Esophagus (tissue), 2 donors: ENCODE measurements around the gene AAMP. TPM values are rescaled to one million over a fixed set of nuclear protein-coding genes. Genes with fewer than 3 reads are reported as not detected.

ENCODE experiments used
- H3K27ac ChIP-seq, 2 donors: one replicate each; pipeline ENCODE4 v1.5.1; 2013; ENCODE audit warnings: low read depth in 2 of 2, mild to moderate bottlenecking in 2 of 2, inconsistent platforms in 1 of 2, low read length in 1 of 2, moderate library complexity in 1 of 2
- H3K27me3 ChIP-seq, 2 donors: one replicate each; pipeline ENCODE4 v1.6.1; 2013; ENCODE audit warnings: low read length in 2 of 2, control low read depth in 1 of 2, mild to moderate bottlenecking in 1 of 2; ENCODE audit not compliant: insufficient read depth in 2 of 2, control insufficient read depth in 1 of 2
- H3K36me3 ChIP-seq, 2 donors: one replicate each; pipeline ENCODE4 v1.6.1; 2013; ENCODE audit warnings: low read length in 1 of 2; ENCODE audit not compliant: control insufficient read depth in 2 of 2, insufficient read depth in 2 of 2
- H3K4me1 ChIP-seq, 2 donors: one replicate each; pipeline ENCODE4 v1.6.1; 2013; ENCODE audit warnings: low read length in 1 of 2; ENCODE audit not compliant: control insufficient read depth in 2 of 2, insufficient read depth in 2 of 2
- H3K4me3 ChIP-seq, 2 donors: one replicate each; pipeline ENCODE4 v1.5.1; 2013; ENCODE audit warnings: low read length in 2 of 2, mild to moderate bottlenecking in 2 of 2, low read depth in 1 of 2, moderate library complexity in 1 of 2
- H3K9me3 ChIP-seq, 2 donors: one replicate each; pipeline ENCODE4 v1.6.1; 2013; ENCODE audit warnings: mild to moderate bottlenecking in 2 of 2, low read depth in 1 of 2, low read length in 1 of 2, moderate library complexity in 1 of 2; ENCODE audit not compliant: control insufficient read depth in 2 of 2, insufficient read depth in 1 of 2
- WGBS, 2 donors: extraction: QIAGEN DNeasy Blood & Tissue Kit; methylation state at CpG; one replicate each; pipeline ENCODE4 v1.1.7; 2013; 5-methylcytosine and 5-hydroxymethylcytosine counted together
- polyA plus RNA-seq, 2 donors: library from polyadenylated mRNA; stranded (reverse); fragments of 200-250 nt; gene quantifications; one replicate each; pipeline ENCODE4 v1.2.3, GENCODE V29; 2013
- donor health status: healthy with polysubstance abuse.
- donor health status: Bipolar disorder and iron deficiency.

AAMP gene
- polyA plus RNA-seq, 2 donors = 45.0 to 90.4 TPM

GRCh38 chr2:218230882-218231281 is 39.1 kb downstream of the AAMP start:
- H3K4me1 ChIP-seq = no peaks in the 10 kb centered on the region
- no peaks in the 10 kb centered on the region for H3K27me3 ChIP-seq
- no peak overlapping the region for H3K27ac ChIP-seq
- no peaks in the 10 kb centered on the region for H3K9me3 ChIP-seq
- H3K36me3 ChIP-seq = peaks cover 0 to 19% of the 10 kb centered on the region in 2 donors
- 0 to 10% methylated on average over 1 of the region's 1 CpG for WGBS, 2 donors
- H3K4me3 ChIP-seq = no peak overlapping the region

- Histone ChIP-seq H3K27ac (peak overlapping the region; percentile 14 to 17), H3K4me3 (no peak overlapping the region), H3K36me3 (peaks cover 0 to 12% of the 10 kb centered on the region in 2 donors), H3K4me1 (no peaks in the 10 kb centered on the region), H3K9me3 (no peaks in the 10 kb centered on the region), H3K27me3 (no peaks in the 10 kb centered on the region)
- WGBS, 2 donors = 48 to 54% methylated on average over 4 of the region's 4 CpGs
Measured at GRCh38 chr2:218229851-218230250, 40.1 kb downstream of the AAMP start.

- Histone ChIP-seq H3K36me3 (peaks cover 0 to 12% of the 10 kb centered on the region in 2 donors), H3K4me3 (no peak overlapping the region), H3K27ac (no peak overlapping the region), H3K9me3 (no peaks in the 10 kb centered on the region), H3K27me3 (no peaks in the 10 kb centered on the region), H3K4me1 (no peaks in the 10 kb centered on the region)
- WGBS, 2 donors = 20 to 25% methylated on average over 3 of the region's 3 CpGs
Measured at GRCh38 chr2:218229239-218229638, 40.7 kb downstream of the AAMP start.

GRCh38 chr2:218228366-218229090 is 41.4 kb downstream of the AAMP start:
- no peaks in the 10 kb centered on the region for H3K4me1 ChIP-seq
- no peaks in the 10 kb centered on the region for H3K27me3 ChIP-seq
- H3K27ac ChIP-seq = peak overlapping the region; percentile 47 to 52
- H3K4me3 ChIP-seq = no peak overlapping the region
- no peaks in the 10 kb centered on the region for H3K9me3 ChIP-seq
- peaks cover 0 to 10% of the 10 kb centered on the region in 2 donors for H3K36me3 ChIP-seq
- WGBS, 2 donors = 79 to 88% methylated on average over 6 of the region's 6 CpGs

GRCh38 chr2:218226903-218227302 is 43.0 kb downstream of the AAMP start:
- Histone ChIP-seq H3K4me3 (no peak overlapping the region), H3K4me1 (no peaks in the 10 kb centered on the region), H3K27ac (no peak overlapping the region), H3K27me3 (no peaks in the 10 kb centered on the region), H3K36me3 (peaks cover 0 to 10% of the 10 kb centered on the region in 2 donors), H3K9me3 (no peaks in the 10 kb centered on the region)
- WGBS, 2 donors = 80 to 86% methylated on average over 3 of the region's 3 CpGs

GRCh38 chr2:218224186-218224585 is 45.8 kb downstream of the AAMP start:
- H3K36me3 ChIP-seq = peaks cover 0 to 10% of the 10 kb centered on the region in 2 donors

GRCh38 chr2:218223046-218223445 is 46.9 kb downstream of the AAMP start:
- 42 to 50% methylated on average over 5 of the region's 5 CpGs for WGBS, 2 donors
- peaks cover 0 to 2% of the 10 kb centered on the region in 2 donors for H3K4me1 ChIP-seq
- peak overlapping the region in 1 of 2 donors; percentile 14 for H3K4me3 ChIP-seq
- H3K27ac ChIP-seq = no peak overlapping the region
- peaks cover 0 to 8% of the 10 kb centered on the region in 2 donors for H3K36me3 ChIP-seq
- H3K9me3 ChIP-seq = no peaks in the 10 kb centered on the region
- H3K27me3 ChIP-seq = no peaks in the 10 kb centered on the region

More at GRCh38 chr2:218224186-218224585, 45.8 kb downstream of the AAMP start:
- Histone ChIP-seq H3K4me3 (no peak overlapping the region), H3K27ac (no peak overlapping the region), H3K4me1 (peaks cover 0 to 2% of the 10 kb centered on the region in 2 donors), H3K27me3 (no peaks in the 10 kb centered on the region), H3K9me3 (no peaks in the 10 kb centered on the region)
- 54 to 59% methylated on average over 1 of the region's 1 CpG for WGBS, 2 donors

GRCh38 chr2:218221000-218221399 is 48.9 kb downstream of the AAMP start:
- H3K4me1 ChIP-seq = peaks cover 0 to 2% of the 10 kb centered on the region in 2 donors
- no peaks in the 10 kb centered on the region for H3K27me3 ChIP-seq
- H3K4me3 ChIP-seq = no peak overlapping the region
- peaks cover 0 to 4% of the 10 kb centered on the region in 2 donors for H3K36me3 ChIP-seq
- peak overlapping the region in 1 of 2 donors; percentile 24 for H3K27ac ChIP-seq
- WGBS, 2 donors = 42 to 45% methylated on average over 5 of the region's 5 CpGs
- no peaks in the 10 kb centered on the region for H3K9me3 ChIP-seq

- no peaks in the 10 kb centered on the region for H3K27me3 ChIP-seq
Measured at GRCh38 chr2:218219934-218220333, 50.0 kb downstream of the AAMP start.

More at GRCh38 chr2:218219934-218220333, 50.0 kb downstream of the AAMP start:
- peak overlapping the region in 1 of 2 donors; percentile 89 for H3K4me3 ChIP-seq
- H3K9me3 ChIP-seq = no peaks in the 10 kb centered on the region
- WGBS, 2 donors = 20 to 39% methylated on average over 2 of the region's 2 CpGs
- H3K27ac ChIP-seq = peak overlapping the region; percentile 83 to 100
- H3K4me1 ChIP-seq = peaks cover 0 to 2% of the 10 kb centered on the region in 2 donors
- H3K36me3 ChIP-seq = peaks cover 0 to 4% of the 10 kb centered on the region in 2 donors
